Measurements from ENCODE around the gene SGMS2. TPM values are rescaled to one million over a fixed set of nuclear protein-coding genes. Genes with fewer than 3 reads are reported as not detected.

The SGMS2 gene
- total RNA-seq, 4 donors from 2014 or later: 10.2 to 79.1 (median 23.8) TPM

GRCh38 chr4:107791902-107792301 is 32.8 kb upstream of the SGMS2 start:
- intact Hi-C loops (cut with DNase I; ENCODE audit: low total_unique reads): no loop called here
- H3K9me3 ChIP-seq: no peaks in the 10 kb centered on the region
- no peak overlapping the region for H3K27ac ChIP-seq
- no peak overlapping the region for H3K4me3 ChIP-seq
- in situ Hi-C loops (cut with MboI; ENCODE audit: low sequenced_read_pairs in 4 of 4): no loop called here
- no peak for TF ChIP-seq POLR2A (IDR thresholded peaks at IDR 0.05)
- TF ChIP-seq, protein P1, sequence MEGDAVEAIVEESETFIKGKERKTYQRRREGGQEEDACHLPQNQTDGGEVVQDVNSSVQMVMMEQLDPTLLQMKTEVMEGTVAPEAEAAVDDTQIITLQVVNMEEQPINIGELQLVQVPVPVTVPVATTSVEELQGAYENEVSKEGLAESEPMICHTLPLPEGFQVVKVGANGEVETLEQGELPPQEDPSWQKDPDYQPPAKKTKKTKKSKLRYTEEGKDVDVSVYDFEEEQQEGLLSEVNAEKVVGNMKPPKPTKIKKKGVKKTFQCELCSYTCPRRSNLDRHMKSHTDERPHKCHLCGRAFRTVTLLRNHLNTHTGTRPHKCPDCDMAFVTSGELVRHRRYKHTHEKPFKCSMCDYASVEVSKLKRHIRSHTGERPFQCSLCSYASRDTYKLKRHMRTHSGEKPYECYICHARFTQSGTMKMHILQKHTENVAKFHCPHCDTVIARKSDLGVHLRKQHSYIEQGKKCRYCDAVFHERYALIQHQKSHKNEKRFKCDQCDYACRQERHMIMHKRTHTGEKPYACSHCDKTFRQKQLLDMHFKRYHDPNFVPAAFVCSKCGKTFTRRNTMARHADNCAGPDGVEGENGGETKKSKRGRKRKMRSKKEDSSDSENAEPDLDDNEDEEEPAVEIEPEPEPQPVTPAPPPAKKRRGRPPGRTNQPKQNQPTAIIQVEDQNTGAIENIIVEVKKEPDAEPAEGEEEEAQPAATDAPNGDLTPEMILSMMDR (IDR thresholded peaks at IDR 0.05 in 4 of 5, conservative IDR thresholded peaks at IDR 0.05 in 1 of 5): no peak
- no peaks in the 10 kb centered on the region for H3K27me3 ChIP-seq
- ATAC-seq (no peak), DNase-seq (no peak)
- H3K4me1 ChIP-seq: no peaks in the 10 kb centered on the region
- no peaks in the 10 kb centered on the region for H3K36me3 ChIP-seq

DNA sequence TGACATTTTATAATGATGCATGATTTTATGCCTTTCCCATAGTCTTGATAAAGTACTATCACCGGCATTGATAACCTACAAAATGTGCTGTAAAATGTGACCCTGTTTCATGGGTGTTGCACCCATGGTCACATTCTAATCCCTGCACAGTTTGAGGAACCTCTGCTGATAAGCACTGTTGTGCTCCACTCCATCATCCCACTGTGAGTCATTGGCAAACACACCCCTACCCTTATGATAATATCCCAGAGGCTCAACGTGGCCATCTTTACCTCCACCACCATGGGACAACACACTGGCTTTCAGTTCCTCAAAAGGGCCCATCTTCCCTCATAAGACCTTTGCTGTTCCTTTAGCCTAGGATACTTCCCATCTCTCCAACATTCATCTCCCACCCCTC is 32.0 kb upstream of the SGMS2 start:
- no peaks in the 10 kb centered on the region for H3K4me1 ChIP-seq
- intact Hi-C loops (cut with DNase I; ENCODE audit: low total_unique reads) (no loop called here), in situ Hi-C loops (cut with MboI; ENCODE audit: low sequenced_read_pairs in 4 of 4) (no loop called here)
- no peak for TF ChIP-seq POLR2A (IDR thresholded peaks at IDR 0.05)
- TF ChIP-seq, protein P1 (IDR thresholded peaks at IDR 0.05 in 4 of 5, conservative IDR thresholded peaks at IDR 0.05 in 1 of 5): no peak
- H3K27ac ChIP-seq: no peak overlapping the region
- no peaks in the 10 kb centered on the region for H3K36me3 ChIP-seq
- no peaks in the 10 kb centered on the region for H3K9me3 ChIP-seq
- DNase-seq: no peak
- H3K4me3 ChIP-seq: no peak overlapping the region
- H3K27me3 ChIP-seq: peaks cover 0 to 3% (median 0%) of the 10 kb centered on the region in 3 donors
- no peak for ATAC-seq

DNA sequence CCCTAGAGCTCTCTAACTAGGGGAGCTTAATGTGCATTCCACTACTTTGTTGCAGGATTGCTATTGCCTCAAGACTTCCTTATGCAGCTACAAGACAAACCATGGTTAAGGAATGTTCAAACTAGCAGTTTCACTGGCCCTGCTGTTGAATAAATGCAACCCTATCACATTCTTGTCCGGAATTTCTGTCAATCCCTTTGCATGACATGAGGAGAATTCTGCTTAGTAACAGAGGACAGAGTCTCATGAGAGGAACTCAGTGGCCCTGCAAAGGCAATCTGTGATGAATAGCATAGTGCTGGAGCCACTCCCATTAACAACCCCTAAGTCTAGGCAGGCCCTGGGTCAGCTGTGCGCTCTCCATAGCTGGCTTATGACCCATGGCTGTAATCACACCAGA is 30.7 kb upstream of the SGMS2 start:
- in situ Hi-C loops (cut with MboI; ENCODE audit: low sequenced_read_pairs in 4 of 4): no loop called here
- ATAC-seq (no peak), DNase-seq (no peak)
- Histone ChIP-seq H3K4me1 (no peaks in the 10 kb centered on the region), H3K9me3 (no peaks in the 10 kb centered on the region), H3K36me3 (no peaks in the 10 kb centered on the region), H3K27ac (no peak overlapping the region), H3K4me3 (no peak overlapping the region), H3K27me3 (peaks cover 0 to 3% (median 2%) of the 10 kb centered on the region in 3 donors)
- TF ChIP-seq, protein P1 (IDR thresholded peaks at IDR 0.05 in 4 of 5, conservative IDR thresholded peaks at IDR 0.05 in 1 of 5): no peak
- TF ChIP-seq POLR2A (IDR thresholded peaks at IDR 0.05): no peak
- intact Hi-C loops (cut with DNase I; ENCODE audit: low total_unique reads): no loop called here

DNA sequence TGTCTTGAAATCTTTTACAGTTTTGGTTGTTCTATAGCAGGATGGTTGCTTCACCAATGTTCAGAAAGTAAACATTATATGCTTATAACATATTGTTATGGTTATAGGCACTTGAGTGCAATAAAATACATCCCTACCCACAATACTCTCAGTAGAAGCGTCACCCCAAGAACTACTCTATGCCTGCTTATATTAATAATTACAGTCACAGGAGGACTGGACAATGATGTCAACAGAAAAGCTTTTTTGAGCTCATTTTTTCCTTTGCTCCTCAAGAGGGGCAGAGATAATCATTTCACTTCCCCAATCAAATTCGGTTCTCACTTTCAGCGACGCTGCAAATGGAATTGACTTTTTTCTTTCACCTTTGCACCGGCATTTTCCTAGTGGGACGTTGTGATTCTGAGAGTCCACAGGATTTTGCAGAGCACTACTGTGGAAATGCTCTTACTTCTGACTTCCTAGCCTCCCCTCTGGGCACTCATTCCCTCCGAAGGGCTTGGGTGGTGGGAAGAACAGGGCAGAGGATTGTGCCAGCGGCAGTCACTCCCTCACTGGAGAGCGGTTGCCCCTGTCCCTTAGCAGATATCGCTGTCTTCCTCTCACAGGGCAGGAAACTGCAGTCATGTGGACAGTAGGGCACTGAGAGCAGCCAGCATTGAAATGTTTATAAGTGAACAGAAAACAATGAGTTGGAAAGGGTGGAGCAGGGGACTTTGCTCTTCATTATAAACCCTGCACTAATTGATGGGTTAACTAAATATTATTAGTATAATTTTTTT is 24.9 kb upstream of the SGMS2 start:
- Histone ChIP-seq H3K4me1 (no peaks in the 10 kb centered on the region), H3K27me3 (peaks cover 0 to 4% (median 3%) of the 10 kb centered on the region in 3 donors), H3K4me3 (peak overlapping the region in 1 of 4 donors; percentile 37), H3K27ac (no peak overlapping the region), H3K9me3 (no peaks in the 10 kb centered on the region), H3K36me3 (no peaks in the 10 kb centered on the region)
- in situ Hi-C loops (cut with MboI; ENCODE audit: low sequenced_read_pairs in 4 of 4): no loop called here
- ATAC-seq (no peak), DNase-seq (no peak)
- TF ChIP-seq POLR2A (IDR thresholded peaks at IDR 0.05): no peak
- TF ChIP-seq, protein P1 (IDR thresholded peaks at IDR 0.05 in 4 of 5, conservative IDR thresholded peaks at IDR 0.05 in 1 of 5): no peak
- intact Hi-C loops (cut with DNase I; ENCODE audit: low total_unique reads): no loop called here

Measured in gastrocnemius medialis (tissue), 4 donors.